ENCODE data around the gene FBXL13.

The FBXL13 gene

GRCh38 chr7:102953406-102953805, 121.2 kb downstream of the FBXL13 start:
- Histone ChIP-seq H3K27me3 (replicated peaks; ENCODE audit: control insufficient read depth, insufficient read depth, low read length, poor library complexity, severe bottlenecking) (no peaks in the 10 kb centered on the region), H3K27ac (ENCODE audit: insufficient read depth, low read length, poor library complexity, severe bottlenecking) (no peak overlapping the region), H3K4me3 (ENCODE audit: insufficient read depth, low read depth, low read length, poor library complexity, severe bottlenecking) (no peak overlapping the region), H3K36me3 (ENCODE audit: control insufficient read depth, insufficient read depth, low read length) (no peaks in the 10 kb centered on the region), H3K4me1 (ENCODE audit: control insufficient read depth, insufficient read depth, low read length, poor library complexity, severe bottlenecking) (no peaks in the 10 kb centered on the region), H3K9me3 (ENCODE audit: control insufficient read depth, low read length) (no peaks in the 10 kb centered on the region)
- DNase-seq, result no peak

GRCh38 chr7:102951839-102952238, 122.8 kb downstream of the FBXL13 start:
- no peaks in the 10 kb centered on the region for H3K4me1 ChIP-seq (ENCODE audit: control insufficient read depth, insufficient read depth, low read length, poor library complexity, severe bottlenecking)
- H3K27ac ChIP-seq (ENCODE audit: insufficient read depth, low read length, poor library complexity, severe bottlenecking), result no peak overlapping the region
- no peak overlapping the region for H3K4me3 ChIP-seq (ENCODE audit: insufficient read depth, low read depth, low read length, poor library complexity, severe bottlenecking)
- H3K9me3 ChIP-seq (ENCODE audit: control insufficient read depth, low read length), result no peaks in the 10 kb centered on the region
- H3K27me3 ChIP-seq (replicated peaks; ENCODE audit: control insufficient read depth, insufficient read depth, low read length, poor library complexity, severe bottlenecking), result no peaks in the 10 kb centered on the region
- no peak for DNase-seq
- no peaks in the 10 kb centered on the region for H3K36me3 ChIP-seq (ENCODE audit: control insufficient read depth, insufficient read depth, low read length)

- Histone ChIP-seq H3K4me1 (ENCODE audit: control insufficient read depth, insufficient read depth, low read length, poor library complexity, severe bottlenecking) (no peaks in the 10 kb centered on the region), H3K9me3 (ENCODE audit: control insufficient read depth, low read length) (no peaks in the 10 kb centered on the region), H3K36me3 (ENCODE audit: control insufficient read depth, insufficient read depth, low read length) (no peaks in the 10 kb centered on the region), H3K4me3 (ENCODE audit: insufficient read depth, low read depth, low read length, poor library complexity, severe bottlenecking) (no peak overlapping the region), H3K27me3 (replicated peaks; ENCODE audit: control insufficient read depth, insufficient read depth, low read length, poor library complexity, severe bottlenecking) (no peaks in the 10 kb centered on the region), H3K27ac (ENCODE audit: insufficient read depth, low read length, poor library complexity, severe bottlenecking) (no peak overlapping the region)
- no peak for DNase-seq
Observed at GRCh38 chr7:102944241-102944640, 130.4 kb downstream of the FBXL13 start.

- Histone ChIP-seq H3K4me3 (ENCODE audit: insufficient read depth, low read depth, low read length, poor library complexity, severe bottlenecking) (no peak overlapping the region), H3K36me3 (ENCODE audit: control insufficient read depth, insufficient read depth, low read length) (no peaks in the 10 kb centered on the region), H3K9me3 (ENCODE audit: control insufficient read depth, low read length) (no peaks in the 10 kb centered on the region), H3K27me3 (replicated peaks; ENCODE audit: control insufficient read depth, insufficient read depth, low read length, poor library complexity, severe bottlenecking) (no peaks in the 10 kb centered on the region), H3K27ac (ENCODE audit: insufficient read depth, low read length, poor library complexity, severe bottlenecking) (no peak overlapping the region), H3K4me1 (ENCODE audit: control insufficient read depth, insufficient read depth, low read length, poor library complexity, severe bottlenecking) (no peaks in the 10 kb centered on the region)
- DNase-seq, result no peak
Observed at GRCh38 chr7:102943423-102944169, 131.0 kb downstream of the FBXL13 start.

- Histone ChIP-seq H3K36me3 (ENCODE audit: control insufficient read depth, insufficient read depth, low read length) (no peaks in the 10 kb centered on the region), H3K27me3 (replicated peaks; ENCODE audit: control insufficient read depth, insufficient read depth, low read length, poor library complexity, severe bottlenecking) (no peaks in the 10 kb centered on the region), H3K4me1 (ENCODE audit: control insufficient read depth, insufficient read depth, low read length, poor library complexity, severe bottlenecking) (no peaks in the 10 kb centered on the region), H3K27ac (ENCODE audit: insufficient read depth, low read length, poor library complexity, severe bottlenecking) (no peak overlapping the region), H3K9me3 (ENCODE audit: control insufficient read depth, low read length) (no peaks in the 10 kb centered on the region), H3K4me3 (ENCODE audit: insufficient read depth, low read depth, low read length, poor library complexity, severe bottlenecking) (no peak overlapping the region)
- no peak for DNase-seq
Observed at GRCh38 chr7:102942868-102943267, 131.7 kb downstream of the FBXL13 start.

GRCh38 chr7:102942181-102942866, 132.3 kb downstream of the FBXL13 start:
- no peak for DNase-seq
- no peak overlapping the region for H3K4me3 ChIP-seq (ENCODE audit: insufficient read depth, low read depth, low read length, poor library complexity, severe bottlenecking)
- no peaks in the 10 kb centered on the region for H3K9me3 ChIP-seq (ENCODE audit: control insufficient read depth, low read length)

GRCh38 chr7:102938679-102939078, 135.9 kb downstream of the FBXL13 start:
- DNase-seq, result no peak
- Histone ChIP-seq H3K27ac (ENCODE audit: insufficient read depth, low read length, poor library complexity, severe bottlenecking) (no peak overlapping the region), H3K4me3 (ENCODE audit: insufficient read depth, low read depth, low read length, poor library complexity, severe bottlenecking) (no peak overlapping the region)

More at GRCh38 chr7:102942181-102942866, 132.3 kb downstream of the FBXL13 start:
- Histone ChIP-seq H3K27ac (ENCODE audit: insufficient read depth, low read length, poor library complexity, severe bottlenecking) (no peak overlapping the region), H3K27me3 (replicated peaks; ENCODE audit: control insufficient read depth, insufficient read depth, low read length, poor library complexity, severe bottlenecking) (no peaks in the 10 kb centered on the region), H3K36me3 (ENCODE audit: control insufficient read depth, insufficient read depth, low read length) (no peaks in the 10 kb centered on the region), H3K4me1 (ENCODE audit: control insufficient read depth, insufficient read depth, low read length, poor library complexity, severe bottlenecking) (no peaks in the 10 kb centered on the region)

GRCh38 chr7:102935450-102936115, 139.0 kb downstream of the FBXL13 start:
- no peaks in the 10 kb centered on the region for H3K27me3 ChIP-seq (replicated peaks; ENCODE audit: control insufficient read depth, insufficient read depth, low read length, poor library complexity, severe bottlenecking)
- H3K4me3 ChIP-seq (ENCODE audit: insufficient read depth, low read depth, low read length, poor library complexity, severe bottlenecking), result no peak overlapping the region
- no peaks in the 10 kb centered on the region for H3K36me3 ChIP-seq (ENCODE audit: control insufficient read depth, insufficient read depth, low read length)
- no peaks in the 10 kb centered on the region for H3K4me1 ChIP-seq (ENCODE audit: control insufficient read depth, insufficient read depth, low read length, poor library complexity, severe bottlenecking)
- no peak for DNase-seq
- H3K9me3 ChIP-seq (ENCODE audit: control insufficient read depth, low read length), result no peaks in the 10 kb centered on the region
- no peak overlapping the region for H3K27ac ChIP-seq (ENCODE audit: insufficient read depth, low read length, poor library complexity, severe bottlenecking)

More at GRCh38 chr7:102938679-102939078, 135.9 kb downstream of the FBXL13 start:
- Histone ChIP-seq H3K9me3 (ENCODE audit: control insufficient read depth, low read length) (no peaks in the 10 kb centered on the region), H3K27me3 (replicated peaks; ENCODE audit: control insufficient read depth, insufficient read depth, low read length, poor library complexity, severe bottlenecking) (no peaks in the 10 kb centered on the region), H3K4me1 (ENCODE audit: control insufficient read depth, insufficient read depth, low read length, poor library complexity, severe bottlenecking) (no peaks in the 10 kb centered on the region), H3K36me3 (ENCODE audit: control insufficient read depth, insufficient read depth, low read length) (no peaks in the 10 kb centered on the region)

GRCh38 chr7:102934701-102935100, 139.9 kb downstream of the FBXL13 start:
- no peak overlapping the region for H3K4me3 ChIP-seq (ENCODE audit: insufficient read depth, low read depth, low read length, poor library complexity, severe bottlenecking)
- DNase-seq, result no peak
- H3K27ac ChIP-seq (ENCODE audit: insufficient read depth, low read length, poor library complexity, severe bottlenecking), result no peak overlapping the region
- H3K9me3 ChIP-seq (ENCODE audit: control insufficient read depth, low read length), result no peaks in the 10 kb centered on the region
- H3K36me3 ChIP-seq (ENCODE audit: control insufficient read depth, insufficient read depth, low read length), result no peaks in the 10 kb centered on the region
- H3K27me3 ChIP-seq (replicated peaks; ENCODE audit: control insufficient read depth, insufficient read depth, low read length, poor library complexity, severe bottlenecking), result no peaks in the 10 kb centered on the region
- no peaks in the 10 kb centered on the region for H3K4me1 ChIP-seq (ENCODE audit: control insufficient read depth, insufficient read depth, low read length, poor library complexity, severe bottlenecking)

- no peak for DNase-seq
- no peaks in the 10 kb centered on the region for H3K36me3 ChIP-seq (ENCODE audit: control insufficient read depth, insufficient read depth, low read length)
- no peaks in the 10 kb centered on the region for H3K9me3 ChIP-seq (ENCODE audit: control insufficient read depth, low read length)
- no peak overlapping the region for H3K27ac ChIP-seq (ENCODE audit: insufficient read depth, low read length, poor library complexity, severe bottlenecking)
- H3K4me1 ChIP-seq (ENCODE audit: control insufficient read depth, insufficient read depth, low read length, poor library complexity, severe bottlenecking), result no peaks in the 10 kb centered on the region
- H3K27me3 ChIP-seq (replicated peaks; ENCODE audit: control insufficient read depth, insufficient read depth, low read length, poor library complexity, severe bottlenecking), result no peaks in the 10 kb centered on the region
- no peak overlapping the region for H3K4me3 ChIP-seq (ENCODE audit: insufficient read depth, low read depth, low read length, poor library complexity, severe bottlenecking)
Observed at GRCh38 chr7:102934239-102934638, 140.4 kb downstream of the FBXL13 start.

Measured in effector memory CD4-positive, alpha-beta T cell (primary cell).